Measurements from ENCODE around the gene HNRNPL. TPM values are rescaled to one million over a fixed set of nuclear protein-coding genes. Genes with fewer than 3 reads are reported as not detected.
A peak's percentile ranks its signal among the peaks of the same experiment; 100 is the strongest.
"Not testable (repeated sequence)": the region's sequence is repeated elsewhere in the genome, so short reads cannot be mapped to it uniquely, and the experiment has no call there.

Gene HNRNPL
- total and polyA plus RNA-seq, 8 donors = 252 to 470 (median 429) TPM

GRCh38 chr19:38830039-38830733 is 19.6 kb downstream of the HNRNPL start:
- no peaks in the 10 kb centered on the region for H3K27me3 ChIP-seq
- no peak for DNase-seq
- H3K4me1 ChIP-seq = peaks cover 7 to 50% of the 10 kb centered on the region in 2 donors
- no peaks in the 10 kb centered on the region for H3K9me3 ChIP-seq
- peak overlapping the region in 1 of 2 donors; percentile 80 for H3K4me3 ChIP-seq
- TF ChIP-seq, protein P1, sequence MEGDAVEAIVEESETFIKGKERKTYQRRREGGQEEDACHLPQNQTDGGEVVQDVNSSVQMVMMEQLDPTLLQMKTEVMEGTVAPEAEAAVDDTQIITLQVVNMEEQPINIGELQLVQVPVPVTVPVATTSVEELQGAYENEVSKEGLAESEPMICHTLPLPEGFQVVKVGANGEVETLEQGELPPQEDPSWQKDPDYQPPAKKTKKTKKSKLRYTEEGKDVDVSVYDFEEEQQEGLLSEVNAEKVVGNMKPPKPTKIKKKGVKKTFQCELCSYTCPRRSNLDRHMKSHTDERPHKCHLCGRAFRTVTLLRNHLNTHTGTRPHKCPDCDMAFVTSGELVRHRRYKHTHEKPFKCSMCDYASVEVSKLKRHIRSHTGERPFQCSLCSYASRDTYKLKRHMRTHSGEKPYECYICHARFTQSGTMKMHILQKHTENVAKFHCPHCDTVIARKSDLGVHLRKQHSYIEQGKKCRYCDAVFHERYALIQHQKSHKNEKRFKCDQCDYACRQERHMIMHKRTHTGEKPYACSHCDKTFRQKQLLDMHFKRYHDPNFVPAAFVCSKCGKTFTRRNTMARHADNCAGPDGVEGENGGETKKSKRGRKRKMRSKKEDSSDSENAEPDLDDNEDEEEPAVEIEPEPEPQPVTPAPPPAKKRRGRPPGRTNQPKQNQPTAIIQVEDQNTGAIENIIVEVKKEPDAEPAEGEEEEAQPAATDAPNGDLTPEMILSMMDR (IDR thresholded peaks at IDR 0.05) = no peak
- H3K27ac ChIP-seq = peak overlapping the region in 1 of 2 donors; percentile 8
- intact Hi-C loops (cut with DNase I) = no loop called here
- no peak for ATAC-seq
- peaks cover 0 to 44% of the 10 kb centered on the region in 2 donors for H3K36me3 ChIP-seq

DNA sequence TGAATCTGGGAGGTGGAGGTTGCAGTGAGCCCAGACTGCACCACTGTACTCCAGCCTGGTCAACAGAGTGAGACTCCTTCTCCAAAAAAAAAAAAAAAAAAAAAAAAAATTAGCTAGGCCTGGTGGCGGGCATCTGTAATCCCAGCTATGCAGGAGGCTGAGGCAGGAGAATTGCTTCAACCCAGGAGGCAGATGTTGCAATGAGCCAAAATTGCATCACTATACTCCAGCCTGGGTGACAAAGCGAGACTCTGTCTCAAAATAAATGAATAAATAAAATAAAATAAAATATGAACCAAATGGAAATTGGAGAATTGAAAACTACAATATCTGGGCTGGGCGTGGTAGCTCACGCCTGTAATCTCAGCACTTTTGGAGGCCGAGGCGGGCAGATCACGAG is 20.6 kb downstream of the HNRNPL start:
- H3K9me3 ChIP-seq; H3K27me3 ChIP-seq; H3K4me3 ChIP-seq; ATAC-seq; intact Hi-C loops (cut with DNase I); DNase-seq: not testable (repeated sequence)
- peaks cover 0 to 38% of the 10 kb centered on the region in 2 donors for H3K36me3 ChIP-seq
- H3K27ac ChIP-seq = peak overlapping the region in 1 of 2 donors; percentile 8
- H3K4me1 ChIP-seq = peaks cover 7 to 50% of the 10 kb centered on the region in 2 donors

DNA sequence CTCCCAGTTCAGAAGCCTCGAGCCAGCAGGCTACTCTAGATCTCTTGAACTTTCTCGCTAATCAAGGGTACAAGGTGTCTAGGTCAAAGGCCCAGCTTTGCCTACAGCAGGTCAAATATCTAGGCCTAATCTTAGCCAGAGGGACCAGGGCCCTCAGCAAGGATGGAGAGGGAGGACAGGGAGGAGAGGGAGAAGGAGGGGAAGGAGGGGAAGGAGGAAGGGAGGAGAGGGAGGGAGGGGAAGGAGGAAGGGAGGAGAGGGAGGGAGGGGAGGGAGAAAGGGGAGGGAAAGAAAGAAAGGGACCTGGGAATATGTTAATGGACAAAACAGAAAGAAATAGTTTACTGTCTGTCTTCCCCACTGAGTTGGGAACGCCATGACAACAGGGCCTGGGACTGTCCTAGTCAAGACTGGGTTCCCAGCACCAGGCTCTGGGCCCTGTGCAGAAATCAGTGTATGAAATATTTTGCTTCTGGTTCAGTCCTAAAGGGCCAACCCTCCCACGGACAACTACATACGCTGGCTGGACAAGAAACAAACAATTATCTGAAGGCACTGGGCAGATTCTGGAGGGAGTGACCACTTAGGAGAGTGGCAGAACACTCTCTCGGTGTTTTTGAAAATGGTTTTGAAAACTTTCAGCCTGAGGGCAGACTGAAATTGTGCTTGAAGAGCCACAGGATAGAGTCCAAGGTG is 22.8 kb downstream of the HNRNPL start:
- Histone ChIP-seq H3K4me3 (no peak overlapping the region), H3K4me1 (peaks cover 7 to 40% of the 10 kb centered on the region in 2 donors), H3K36me3 (peaks cover 0 to 52% of the 10 kb centered on the region in 2 donors), H3K27ac (no peak overlapping the region), H3K27me3 (no peaks in the 10 kb centered on the region), H3K9me3 (no peaks in the 10 kb centered on the region)
- no peak for ATAC-seq
- intact Hi-C loops (cut with DNase I) = no loop called here
- no peak for DNase-seq
- TF ChIP-seq, protein P1 (IDR thresholded peaks at IDR 0.05) = no peak

- peaks cover 0 to 62% of the 10 kb centered on the region in 2 donors for H3K36me3 ChIP-seq
- intact Hi-C loops (cut with DNase I); ATAC-seq; H3K9me3 ChIP-seq; H3K27ac ChIP-seq; DNase-seq; H3K27me3 ChIP-seq; H3K4me3 ChIP-seq: not testable (repeated sequence)
- peaks cover 5 to 34% of the 10 kb centered on the region in 2 donors for H3K4me1 ChIP-seq
Observed at GRCh38 chr19:38825936-38826335, 23.9 kb downstream of the HNRNPL start.

DNA sequence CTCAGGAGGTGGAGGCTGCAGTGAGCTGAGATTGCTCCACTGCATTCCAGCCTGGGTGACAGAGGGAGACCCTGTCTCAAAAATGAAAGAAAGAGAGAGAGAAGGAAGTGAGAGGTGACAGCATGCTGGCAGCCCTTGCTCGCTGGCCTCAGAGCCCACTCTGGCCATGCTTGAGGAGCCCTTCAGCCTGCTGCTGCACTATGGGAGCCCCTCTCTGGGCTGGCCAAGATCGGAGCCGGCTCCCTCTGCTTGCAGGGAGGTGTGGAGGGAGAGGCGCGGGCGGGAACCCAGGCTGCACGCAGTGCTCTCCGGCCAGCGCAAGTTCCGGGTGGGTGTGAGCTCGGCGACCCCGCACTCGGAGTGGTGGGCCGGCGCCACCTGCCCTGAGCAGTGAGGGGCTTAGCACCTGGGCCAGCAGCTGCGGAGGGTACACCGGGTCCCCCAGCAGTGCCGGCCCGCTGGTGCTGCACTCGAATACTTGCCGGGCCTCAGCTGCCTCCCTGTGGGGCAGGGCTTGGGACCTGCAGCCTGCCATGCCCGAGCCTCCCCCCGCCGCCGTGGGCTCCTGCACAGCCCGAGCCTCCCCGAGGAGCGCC is 28.5 kb downstream of the HNRNPL start:
- peaks cover 0 to 69% of the 10 kb centered on the region in 2 donors for H3K36me3 ChIP-seq
- DNase-seq; H3K9me3 ChIP-seq; intact Hi-C loops (cut with DNase I); ATAC-seq; H3K4me3 ChIP-seq; H3K27ac ChIP-seq; H3K4me1 ChIP-seq; H3K27me3 ChIP-seq: not testable (repeated sequence)

DNA sequence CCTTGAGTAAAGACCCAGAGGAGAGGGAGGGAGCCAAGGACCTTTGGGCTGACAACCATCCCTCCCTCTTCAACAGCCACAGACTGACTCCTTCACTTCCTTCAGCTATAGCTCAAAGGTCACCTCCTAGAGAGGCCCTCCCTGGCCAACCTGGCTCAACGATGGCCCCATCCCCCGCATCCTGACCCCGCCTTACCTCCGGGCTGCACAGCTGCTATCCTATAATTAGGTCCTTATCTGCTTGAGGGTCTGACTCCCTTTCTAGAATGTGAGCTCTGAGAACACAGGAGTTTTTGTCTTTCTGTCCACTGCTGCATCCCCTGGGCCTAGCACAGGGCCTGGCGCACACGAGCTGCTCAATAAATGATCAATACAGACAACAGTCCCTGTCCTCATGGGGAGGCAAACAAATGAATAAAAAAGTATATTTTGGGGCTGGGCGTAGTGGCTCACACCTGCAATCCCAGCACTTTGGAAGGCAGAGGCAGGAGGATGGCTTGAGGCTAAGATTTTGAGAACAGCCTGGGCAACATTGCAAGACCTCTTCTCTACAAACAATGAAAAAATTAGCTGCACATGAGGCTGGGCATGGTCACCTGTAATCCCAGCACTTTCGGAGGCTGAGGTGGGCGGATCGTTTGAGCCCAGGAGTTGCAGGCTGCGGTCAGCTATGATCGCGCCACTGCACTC is 30.4 kb downstream of the HNRNPL start:
- Histone ChIP-seq H3K36me3 (peaks cover 0 to 81% of the 10 kb centered on the region in 2 donors), H3K9me3 (no peaks in the 10 kb centered on the region), H3K4me1 (no peaks in the 10 kb centered on the region), H3K4me3 (no peak overlapping the region), H3K27me3 (no peaks in the 10 kb centered on the region), H3K27ac (no peak overlapping the region)
- intact Hi-C loops (cut with DNase I) = no loop called here
- ATAC-seq (no peak), DNase-seq (no peak)
- TF ChIP-seq, protein P1 (IDR thresholded peaks at IDR 0.05) = no peak
